Sigmoid colon (tissue), 4 donors: ENCODE data around the gene C10orf105.
A peak's percentile ranks its signal among the peaks of the same experiment; 100 is the strongest.

Experiments
- CTCF ChIP-seq, 4 experiments: fragments of 450-650 bp in 3 of 4; fragments of 200-600 bp in 1 of 4; IDR thresholded peaks; one replicate each; pipeline ENCODE4 v1.5.1; 2016 to 2019; ENCODE audit warnings: antibody characterized with exemption in 4 of 4, mild to moderate bottlenecking in 3 of 4, moderate library complexity in 2 of 4
- POLR2AphosphoS5 ChIP-seq, 4 donors: sonication (generic); formaldehyde crosslinking; IDR thresholded peaks; one replicate each; pipeline ENCODE4 v1.6.1; 2017; ENCODE audit warnings: antibody characterized with exemption in 4 of 4

- TF ChIP-seq CTCF (IDR thresholded peaks at IDR 0.05): no peak
- TF ChIP-seq POLR2AphosphoS5 (IDR thresholded peaks at IDR 0.05): peak in 3 of 4 donors; percentile 3 to 22 (median 22)
Measured at GRCh38 chr10:71747551-71748523, 28.3 kb upstream of the C10orf105 start.
